HepG2 (cell line): ENCODE measurements around the gene DENND4B. TPM values are rescaled to one million over a fixed set of nuclear protein-coding genes. Genes with fewer than 3 reads are reported as not detected.

Experiments
- EEA1 ChIP-seq: sonication (generic); formaldehyde crosslinking; IDR thresholded peaks from 2 replicates; pipeline ENCODE4 v1.5.1; 2020; ENCODE audit warnings: mild to moderate bottlenecking, missing genetic modification reagents, borderline replicate concordance
- HCFC1 ChIP-seq: fragments of 150-350 bp; IDR thresholded peaks from 2 replicates; pipeline ENCODE4 v1.6.1; 2014; ENCODE audit warnings: low read depth, low read length
- KMT2A ChIP-seq: sonication (generic); formaldehyde crosslinking; IDR thresholded peaks from 2 replicates; pipeline ENCODE4 v1.4.0; 2020; ENCODE audit warnings: missing genetic modification reagents
- MXD1 ChIP-seq: sonication (generic); formaldehyde crosslinking; IDR thresholded peaks from 2 replicates; pipeline ENCODE4 v1.4.0; 2020; ENCODE audit warnings: mild to moderate bottlenecking, missing genetic modification reagents
- PITX1 ChIP-seq: sonication (generic); formaldehyde crosslinking; IDR thresholded peaks from 2 replicates; pipeline ENCODE4 v1.5.1; 2020; ENCODE audit warnings: mild to moderate bottlenecking, missing genetic modification reagents
- SMAD9 ChIP-seq: sonication (generic); formaldehyde crosslinking; IDR thresholded peaks from 2 replicates; pipeline ENCODE4 v1.5.1; 2020; ENCODE audit warnings: mild to moderate bottlenecking, missing genetic modification reagents
- SNAPC5 ChIP-seq: sonication (generic); formaldehyde crosslinking; IDR thresholded peaks from 2 replicates; pipeline ENCODE4 v1.8.1; 2023; ENCODE audit warnings: mild to moderate bottlenecking, missing genetic modification reagents, borderline replicate concordance
- SP1 ChIP-seq, 2 experiments: fragments of 450-650 bp in 1 of 2; sonication (generic) in 1 of 2; formaldehyde crosslinking in 1 of 2; IDR thresholded peaks; 2 replicates each; pipeline versions ENCODE4 v1.4.0 to v1.6.1; 2016 to 2020; ENCODE audit warnings: missing genetic modification reagents in 1 of 2
- ZBTB33 ChIP-seq: sonication (generic); formaldehyde crosslinking; IDR thresholded peaks from 2 replicates; pipeline ENCODE4 v1.4.0; 2020; ENCODE audit warnings: missing genetic modification reagents
- ZNF12 ChIP-seq: sonication (generic); formaldehyde crosslinking; IDR thresholded peaks from 2 replicates; pipeline ENCODE4 v1.5.0; 2020; ENCODE audit warnings: missing genetic modification reagents
- ZNF281 ChIP-seq: sonication (generic); formaldehyde crosslinking; IDR thresholded peaks from 2 replicates; pipeline ENCODE4 v1.4.0; 2020; ENCODE audit warnings: missing genetic modification reagents, borderline replicate concordance
- ZNF335 ChIP-seq: sonication (generic); formaldehyde crosslinking; IDR thresholded peaks from 2 replicates; pipeline ENCODE4 v1.4.0; 2020; ENCODE audit warnings: missing genetic modification reagents
- ZNF484 ChIP-seq: sonication (generic); formaldehyde crosslinking; IDR thresholded peaks from 2 replicates; pipeline ENCODE4 v1.5.1; 2020; ENCODE audit warnings: mild to moderate bottlenecking, low read depth, missing genetic modification reagents, borderline replicate concordance
- ZNF510 ChIP-seq: sonication (generic); formaldehyde crosslinking; IDR thresholded peaks from 2 replicates; pipeline ENCODE4 v1.4.0; 2020; ENCODE audit warnings: low read depth, mild to moderate bottlenecking, missing genetic modification reagents
- ZNF589 ChIP-seq: sonication (generic); formaldehyde crosslinking; conservative IDR thresholded peaks from 2 replicates; pipeline ENCODE4 v1.8.0; 2022; ENCODE audit warnings: mild to moderate bottlenecking, moderate library complexity, missing genetic modification reagents
- ZNF737 ChIP-seq: sonication (generic); formaldehyde crosslinking; IDR thresholded peaks from 2 replicates; pipeline ENCODE4 v1.5.0; 2020; ENCODE audit warnings: missing genetic modification reagents, mild to moderate bottlenecking, borderline replicate concordance
- ZNF740 ChIP-seq: sonication (generic); formaldehyde crosslinking; IDR thresholded peaks from 2 replicates; pipeline ENCODE4 v1.4.0; 2020; ENCODE audit warnings: missing genetic modification reagents
- ZNF746 ChIP-seq: sonication (generic); formaldehyde crosslinking; IDR thresholded peaks from 2 replicates; pipeline ENCODE4 v1.8.0; 2022; ENCODE audit warnings: mild to moderate bottlenecking, missing genetic modification reagents
- ZNF883 ChIP-seq: sonication (generic); formaldehyde crosslinking; IDR thresholded peaks from 2 replicates; pipeline ENCODE4 v1.5.1; 2020; ENCODE audit warnings: mild to moderate bottlenecking, missing genetic modification reagents; ENCODE audit errors: not compliant biosample characterization
- ZSCAN20 ChIP-seq: sonication (generic); formaldehyde crosslinking; IDR thresholded peaks from 2 replicates; pipeline ENCODE4 v1.4.0; 2020; ENCODE audit warnings: missing genetic modification reagents, mild to moderate bottlenecking, borderline replicate concordance
- ZSCAN21 ChIP-seq: sonication (generic); formaldehyde crosslinking; IDR thresholded peaks from 2 replicates; pipeline ENCODE4 v1.8.0; 2022; ENCODE audit warnings: mild to moderate bottlenecking, missing genetic modification reagents, moderate library complexity, borderline replicate concordance
- polyA plus RNA-seq, 8 experiments: library from polyadenylated mRNA; depleted of rRNA in 3 of 8; stranded (reverse) in 7 of 8; unstranded in 1 of 8; fragments of >200 nt; fragmentation: Illumina TruSeq in 4 of 8; extraction: Trizol in 4 of 8; gene quantifications; 2 replicates each; pipeline versions ENCODE4 v1.2.1 to v1.2.3, GENCODE V29; 2011 to 2016; ENCODE audit warnings: low read depth in 4 of 8, missing spikeins in 1 of 8, mixed read lengths in 1 of 8; ENCODE audit not compliant: insufficient read depth in 1 of 8
- total RNA-seq, 5 experiments: library from RNA; depleted of rRNA; stranded (reverse); fragments of >200 nt; fragmentation: Illumina TruSeq; extraction: Trizol; gene quantifications; 2 replicates each; pipeline ENCODE4 v1.2.3, GENCODE V29; 2016; ENCODE audit warnings: low read depth in 1 of 5
- TF ChIP-seq, protein P1 (sequence below): IDR thresholded peaks from 2 replicates; pipeline ENCODE4 v1.6.1; 2018; ENCODE audit warnings: missing genetic modification reagents

The DENND4B gene
- total and polyA plus RNA-seq, 2 of the 13 experiments (the other 11 are each of a cell fraction or from before 2014, with no cell fraction given): 15.1 to 20.3 TPM

- TF ChIP-seq ZNF737 (CRISPR knock-in tag): no peak
- no peak for TF ChIP-seq ZNF281
- TF ChIP-seq HCFC1: peak; percentile 99
- TF ChIP-seq ZBTB33 (CRISPR knock-in tag): no peak
- TF ChIP-seq KMT2A (CRISPR knock-in tag): no peak
- no peak for TF ChIP-seq ZNF589 (CRISPR knock-in tag)
- TF ChIP-seq, protein P1, sequence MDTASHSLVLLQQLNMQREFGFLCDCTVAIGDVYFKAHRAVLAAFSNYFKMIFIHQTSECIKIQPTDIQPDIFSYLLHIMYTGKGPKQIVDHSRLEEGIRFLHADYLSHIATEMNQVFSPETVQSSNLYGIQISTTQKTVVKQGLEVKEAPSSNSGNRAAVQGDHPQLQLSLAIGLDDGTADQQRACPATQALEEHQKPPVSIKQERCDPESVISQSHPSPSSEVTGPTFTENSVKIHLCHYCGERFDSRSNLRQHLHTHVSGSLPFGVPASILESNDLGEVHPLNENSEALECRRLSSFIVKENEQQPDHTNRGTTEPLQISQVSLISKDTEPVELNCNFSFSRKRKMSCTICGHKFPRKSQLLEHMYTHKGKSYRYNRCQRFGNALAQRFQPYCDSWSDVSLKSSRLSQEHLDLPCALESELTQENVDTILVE: peak; percentile 70; the same call in 1 of the 2 replicates
- TF ChIP-seq EEA1: peak; percentile 79; the same call in 1 of the 2 replicates
- no peak for TF ChIP-seq ZNF335 (CRISPR knock-in tag)
- no peak for TF ChIP-seq ZNF740 (CRISPR knock-in tag)
- no peak for TF ChIP-seq ZNF484 (CRISPR knock-in tag)
- no peak for TF ChIP-seq ZNF12 (CRISPR knock-in tag)
- TF ChIP-seq MXD1 (CRISPR knock-in tag): no peak
- TF ChIP-seq SMAD9 (CRISPR knock-in tag): no peak
- no peak for TF ChIP-seq SNAPC5
- TF ChIP-seq ZSCAN20 (CRISPR knock-in tag): peak; percentile 67; the same call in 1 of the 2 replicates
- no peak; the same call in 1 of the 2 replicates for TF ChIP-seq ZNF746 (CRISPR knock-in tag)
- TF ChIP-seq SP1 (IDR thresholded peaks at IDR 0.05): no peak
- peak; percentile 85 for TF ChIP-seq SP1 (CRISPR knock-in tag; IDR thresholded peaks at IDR 0.05)
- no peak for TF ChIP-seq ZNF510 (CRISPR knock-in tag)
- TF ChIP-seq PITX1 (CRISPR knock-in tag): no peak
- no peak for TF ChIP-seq ZSCAN21
- TF ChIP-seq ZNF883 (CRISPR knock-in tag): no peak
Observed at GRCh38 chr1:153958111-153958960, 11.8 kb upstream of the DENND4B start, which contains the start of gene CRTC2 (continued).
